PC-9 (cell line): ENCODE results near the gene HIBADH. TPM values are rescaled to one million over a fixed set of nuclear protein-coding genes. Genes with fewer than 3 reads are reported as not detected.

ENCODE experiments used
- BruUV-seq: library from RNA; stranded (reverse); fragments of 400-500 nt; replicated peaks from 2 replicates; lab custom pipeline; 2021; lab: Mats Ljungman, UMichigan
- CTCF ChIA-PET: fragments of 300-600 bp; sonication (Branson Sonifier 250); formaldehyde crosslinking; loops from one replicate; lab custom pipeline; 2022; ENCODE audit warnings: antibody characterized with exemption; lab: Charles Lee
- POLR2A ChIA-PET: fragments of 300-600 bp; sonication (Branson Sonifier 250); formaldehyde crosslinking; loops from one replicate; lab custom pipeline; 2022; ENCODE audit warnings: antibody characterized with exemption; ENCODE audit not compliant: unreplicated experiment; lab: Charles Lee
- DNase-seq, 2 experiments: peaks; one replicate each; pipeline versions ENCODE4 v3.0.0 to v3.0.0-alpha.2; 2015 to 2022; ENCODE audit warnings: mixed read lengths in 1 of 2
- H2AFZ ChIP-seq: fragments of 200-600 bp; sonication (generic); 2 replicates; pipeline ENCODE4 v1.8.1; 2017; ENCODE audit warnings: antibody characterized with exemption
- H3F3A ChIP-seq: fragments of 200-600 bp; sonication (generic); 2 replicates; pipeline ENCODE4 v1.8.1; 2017; ENCODE audit warnings: antibody characterized with exemption, mild to moderate bottlenecking, low read depth; ENCODE audit not compliant: insufficient read depth
- H3K27ac ChIP-seq: fragments of 200-600 bp; sonication (generic); 2 replicates; pipeline ENCODE4 v1.6.1; 2016; ENCODE audit warnings: mixed run types
- H3K27me3 ChIP-seq: fragments of 200-600 bp; sonication (generic); 2 replicates; pipeline ENCODE4 v1.6.1; 2016; ENCODE audit warnings: low read depth, mixed run types; ENCODE audit not compliant: insufficient read depth
- H3K36me3 ChIP-seq: fragments of 200-600 bp; sonication (generic); 2 replicates; pipeline ENCODE4 v1.6.1; 2016; ENCODE audit warnings: low read depth, mixed run types
- H3K4me1 ChIP-seq: fragments of 200-600 bp; sonication (generic); replicated peaks from 2 replicates; pipeline ENCODE4 v1.6.1; 2016; ENCODE audit warnings: mixed run types; ENCODE audit not compliant: insufficient read depth
- H3K4me2 ChIP-seq: fragments of 200-600 bp; sonication (generic); 2 replicates; pipeline ENCODE4 v1.6.1; 2017; ENCODE audit warnings: mixed run types
- H3K4me3 ChIP-seq: fragments of 200-600 bp; sonication (generic); 2 replicates; pipeline ENCODE4 v1.6.1; 2016; ENCODE audit warnings: mixed run types
- H3K79me2 ChIP-seq: fragments of 200-600 bp; sonication (generic); 2 replicates; pipeline ENCODE4 v1.6.1; 2017; ENCODE audit warnings: low read depth, mixed run types
- H3K9me2 ChIP-seq: fragments of 200-600 bp; sonication (generic); 2 replicates; pipeline ENCODE4 v1.8.1; 2017; ENCODE audit warnings: mild to moderate bottlenecking; ENCODE audit not compliant: insufficient read depth
- H3K9me3 ChIP-seq: fragments of 200-600 bp; sonication (generic); 2 replicates; pipeline ENCODE4 v1.8.1; 2016; ENCODE audit warnings: low read depth; ENCODE audit not compliant: insufficient read depth
- H4K20me1 ChIP-seq: fragments of 200-600 bp; sonication (generic); 2 replicates; pipeline ENCODE4 v1.8.1; 2017; ENCODE audit not compliant: insufficient read depth
- CTCF ChIP-seq: fragments of 200-600 bp; sonication (generic); conservative IDR thresholded peaks from 2 replicates; pipeline ENCODE4 v1.6.1; 2017; ENCODE audit warnings: mixed run types, antibody characterized with exemption, mild to moderate bottlenecking, moderate library complexity
- EZH2 ChIP-seq: fragments of 200-600 bp; sonication (generic); IDR thresholded peaks from 2 replicates; pipeline ENCODE4 v1.8.0; 2017; ENCODE audit warnings: antibody characterized with exemption, low read depth
- intact Hi-C: fragments of 100-400 bp; cut with micrococcal nuclease; formaldehyde crosslinking; loops from one replicate; pipeline ENCODE4 v1.10.0; 2022; ENCODE audit not compliant: unreplicated experiment
- total RNA-seq: library from RNA; stranded (reverse); gene quantifications from 2 replicates; pipeline ENCODE4 v1.2.3, GENCODE V29; 2021

HIBADH gene
- total RNA-seq, 1 experiment from 2014 or later, result 73.9 TPM

GRCh38 chr7:27699751-27700150, 37.1 kb upstream of the HIBADH start:
- no peaks in the 10 kb centered on the region for H3K9me2 ChIP-seq
- H3F3A ChIP-seq, result peaks cover 16% of the 10 kb centered on the region
- H3K27ac ChIP-seq, result no peak overlapping the region
- CTCF ChIA-PET, result no interaction called here
- H3K4me3 ChIP-seq, result no peak overlapping the region
- H3K36me3 ChIP-seq, result no peaks in the 10 kb centered on the region
- POLR2A ChIA-PET, result no interaction called here
- peaks cover 13% of the 10 kb centered on the region for H3K4me1 ChIP-seq
- no peaks in the 10 kb centered on the region for H3K79me2 ChIP-seq
- no peak for DNase-seq
- no peak overlapping the region for H2AFZ ChIP-seq
- H3K4me2 ChIP-seq, result no peak overlapping the region
- BruUV-seq, result no TSS peak
- no peaks in the 10 kb centered on the region for H3K27me3 ChIP-seq
- H3K9me3 ChIP-seq, result no peaks in the 10 kb centered on the region
- TF ChIP-seq CTCF (no peak), EZH2 (no peak)
- no peaks in the 10 kb centered on the region for H4K20me1 ChIP-seq
- intact Hi-C loops, result no loop called here

- ChIA-PET CTCF (no interaction called here), POLR2A (interaction anchor here (0.6 kb wide), 2 partner anchors 32 to 124 kb away, joined by 3 to 10 read pairs; no protein-coding TSS in a partner anchor)
Observed at GRCh38 chr7:27697861-27698430, 35.3 kb upstream of the HIBADH start.

GRCh38 chr7:27695096-27695495, 32.4 kb upstream of the HIBADH start:
- H3K4me2 ChIP-seq, result no peak overlapping the region
- ChIA-PET CTCF (no interaction called here), POLR2A (no interaction called here)
- H3K4me3 ChIP-seq, result no peak overlapping the region
- H3K27me3 ChIP-seq, result no peaks in the 10 kb centered on the region
- TF ChIP-seq EZH2, result no peak
- TF ChIP-seq CTCF, result no peak
- no peaks in the 10 kb centered on the region for H3K9me3 ChIP-seq
- no peak for DNase-seq
- peaks cover 16% of the 10 kb centered on the region for H3F3A ChIP-seq
- H3K27ac ChIP-seq, result no peak overlapping the region
- H3K4me1 ChIP-seq, result peaks cover 22% of the 10 kb centered on the region
- no peaks in the 10 kb centered on the region for H3K79me2 ChIP-seq
- no peaks in the 10 kb centered on the region for H3K36me3 ChIP-seq
- H3K9me2 ChIP-seq, result no peaks in the 10 kb centered on the region
- no TSS peak for BruUV-seq
- intact Hi-C loops, result no loop called here
- no peaks in the 10 kb centered on the region for H4K20me1 ChIP-seq
- H2AFZ ChIP-seq, result no peak overlapping the region

More at GRCh38 chr7:27697861-27698430, 35.3 kb upstream of the HIBADH start:
- Histone ChIP-seq H3F3A (peaks cover 16% of the 10 kb centered on the region), H3K4me2 (peak overlapping the region; percentile 15), H2AFZ (peak overlapping the region; percentile 36), H3K4me1 (peaks cover 22% of the 10 kb centered on the region), H3K9me2 (no peaks in the 10 kb centered on the region), H3K4me3 (no peak overlapping the region), H4K20me1 (no peaks in the 10 kb centered on the region), H3K36me3 (no peaks in the 10 kb centered on the region), H3K9me3 (no peaks in the 10 kb centered on the region), H3K79me2 (no peaks in the 10 kb centered on the region), H3K27me3 (no peaks in the 10 kb centered on the region), H3K27ac (peak overlapping the region; percentile 52)
- intact Hi-C loops, result no loop called here
- no TSS peak for BruUV-seq
- TF ChIP-seq EZH2 (no peak), CTCF (no peak)
- peak; percentile 37 to 91 for DNase-seq
